ENCODE results near the gene TAS1R1. TPM values are rescaled to one million over a fixed set of nuclear protein-coding genes. Genes with fewer than 3 reads are reported as not detected.

The TAS1R1 gene
- under 1 TPM in 1 of 6 experiments, not detected in 5; 0.26 TPM for total RNA-seq
- long read RNA-seq: 0 reads

DNA sequence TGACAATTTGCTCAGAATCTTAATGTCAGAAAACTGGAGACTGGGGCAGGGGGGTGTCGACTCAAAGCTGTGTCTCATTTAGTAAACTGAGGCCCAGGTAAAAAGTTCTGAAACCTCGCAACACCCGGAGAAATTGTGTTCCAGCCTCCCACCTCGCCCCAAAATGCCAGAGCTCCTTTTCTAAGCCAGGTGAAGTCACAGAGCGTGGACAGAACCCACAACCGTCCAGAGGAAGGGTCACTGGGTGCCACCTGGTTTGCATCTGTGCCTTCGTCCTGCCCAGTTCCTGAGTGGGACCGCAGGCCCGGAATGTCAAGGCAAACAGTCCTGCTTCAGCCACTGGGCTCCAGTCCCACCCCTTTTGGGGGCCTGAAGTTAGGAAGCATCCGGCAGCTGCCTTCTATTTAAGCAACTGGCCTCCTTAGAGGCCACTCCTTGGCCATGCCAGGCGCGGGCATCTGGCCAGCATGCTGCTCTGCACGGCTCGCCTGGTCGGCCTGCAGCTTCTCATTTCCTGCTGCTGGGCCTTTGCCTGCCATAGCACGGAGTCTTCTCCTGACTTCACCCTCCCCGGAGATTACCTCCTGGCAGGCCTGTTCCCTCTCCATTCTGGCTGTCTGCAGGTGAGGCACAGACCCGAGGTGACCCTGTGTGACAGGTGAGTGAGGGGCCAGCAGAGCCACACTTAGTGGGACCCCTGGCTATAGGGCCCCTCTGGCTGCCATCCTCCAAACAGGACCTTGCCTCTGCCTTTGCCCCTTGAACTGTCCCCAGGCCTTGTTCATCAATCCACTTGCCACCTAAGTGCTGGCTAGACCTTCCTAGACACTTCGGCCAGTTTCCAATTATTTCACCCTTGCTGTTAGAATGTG, at the start of gene TAS1R1:
Gene TAS1R1, plus strand, starts transcription at position 401 of the 872 bp plus-strand sequence. Its CDS starts 67 bp downstream, at position 468.
- Histone ChIP-seq H3K27me3 (no peaks in the 10 kb centered on the region), H3K27ac (peak within 1 kb of the TSS; percentile 66 to 76 (median 67)), H3K36me3 (peaks cover 0 to 9% (median 0%) of the 10 kb centered on the region in 4 donors), H3K4me1 (peaks cover 0 to 11% (median 5%) of the 10 kb centered on the region in 4 donors), H3K9me3 (no peaks in the 10 kb centered on the region), H3K4me3 (peak within 1 kb of the TSS; percentile 92 to 98 (median 98))
- peak in 1 of 4 donors; percentile 2 for ATAC-seq
- TF ChIP-seq, protein P1, sequence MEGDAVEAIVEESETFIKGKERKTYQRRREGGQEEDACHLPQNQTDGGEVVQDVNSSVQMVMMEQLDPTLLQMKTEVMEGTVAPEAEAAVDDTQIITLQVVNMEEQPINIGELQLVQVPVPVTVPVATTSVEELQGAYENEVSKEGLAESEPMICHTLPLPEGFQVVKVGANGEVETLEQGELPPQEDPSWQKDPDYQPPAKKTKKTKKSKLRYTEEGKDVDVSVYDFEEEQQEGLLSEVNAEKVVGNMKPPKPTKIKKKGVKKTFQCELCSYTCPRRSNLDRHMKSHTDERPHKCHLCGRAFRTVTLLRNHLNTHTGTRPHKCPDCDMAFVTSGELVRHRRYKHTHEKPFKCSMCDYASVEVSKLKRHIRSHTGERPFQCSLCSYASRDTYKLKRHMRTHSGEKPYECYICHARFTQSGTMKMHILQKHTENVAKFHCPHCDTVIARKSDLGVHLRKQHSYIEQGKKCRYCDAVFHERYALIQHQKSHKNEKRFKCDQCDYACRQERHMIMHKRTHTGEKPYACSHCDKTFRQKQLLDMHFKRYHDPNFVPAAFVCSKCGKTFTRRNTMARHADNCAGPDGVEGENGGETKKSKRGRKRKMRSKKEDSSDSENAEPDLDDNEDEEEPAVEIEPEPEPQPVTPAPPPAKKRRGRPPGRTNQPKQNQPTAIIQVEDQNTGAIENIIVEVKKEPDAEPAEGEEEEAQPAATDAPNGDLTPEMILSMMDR (IDR thresholded peaks at IDR 0.05): no peak
- TF ChIP-seq POLR2A (IDR thresholded peaks at IDR 0.05): no peak
- peak in 2 of 3 donors; percentile 52 to 55 for DNase-seq
- intact Hi-C loops (cut with DNase I): no loop called here
- 75% methylated on average over 9 of the region's 19 CpGs for WGBS (ENCODE audit: insufficient coverage, low coverage, low lambda C conversion rate, missing lambda C conversion rate)

DNA sequence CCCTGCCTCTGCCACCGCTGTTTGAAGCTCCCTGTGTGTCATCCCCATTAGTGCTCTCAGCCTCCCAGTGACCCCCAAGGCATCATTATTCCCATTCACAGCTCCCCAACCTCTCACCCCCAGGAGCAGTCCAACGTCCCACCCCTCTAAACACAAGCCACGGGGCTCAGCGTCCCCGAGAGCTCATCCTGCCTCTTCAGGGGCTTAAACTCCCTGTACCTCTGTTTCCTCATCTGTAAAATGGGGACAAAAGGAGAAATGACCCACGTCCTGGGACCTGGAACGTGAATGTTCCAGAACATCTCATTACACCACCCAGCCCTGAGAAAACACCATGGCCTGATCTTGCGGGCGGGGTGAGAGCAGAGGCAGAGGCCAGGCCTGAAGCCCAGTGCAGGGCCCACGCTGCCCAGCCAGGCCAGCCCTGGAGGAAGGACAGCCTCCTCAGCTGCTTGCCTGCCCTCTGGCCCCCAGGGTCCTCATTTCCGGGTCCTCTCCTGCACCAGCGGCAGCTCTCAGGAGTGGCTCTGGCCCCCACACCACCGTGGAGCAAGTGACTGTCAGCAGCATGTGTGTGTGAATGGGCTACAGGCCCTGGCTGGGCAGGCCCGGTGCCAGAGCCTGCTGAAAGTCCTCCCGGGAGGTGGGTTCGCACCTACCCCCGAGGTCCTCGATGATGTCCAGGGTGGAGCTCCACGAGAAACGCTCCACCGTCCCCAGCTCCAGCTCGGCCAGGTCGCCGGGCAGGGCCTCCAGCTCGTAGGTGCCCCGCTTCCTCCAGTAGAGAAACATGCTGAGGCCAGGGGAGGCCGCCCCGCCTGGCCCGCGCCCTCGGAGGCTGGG, 49.5 kb upstream of the TAS1R1 start:
- intact Hi-C loops (cut with DNase I): no loop called here
- WGBS (ENCODE audit: insufficient coverage, low coverage, low lambda C conversion rate, missing lambda C conversion rate): 83% methylated on average over 12 of the region's 31 CpGs
- Histone ChIP-seq H3K36me3 (no peaks in the 10 kb centered on the region), H3K9me3 (no peaks in the 10 kb centered on the region), H3K27me3 (no peaks in the 10 kb centered on the region), H3K4me1 (no peaks in the 10 kb centered on the region), H3K4me3 (no peak overlapping the region), H3K27ac (no peak overlapping the region)
- TF ChIP-seq, protein P1 (IDR thresholded peaks at IDR 0.05): no peak
- TF ChIP-seq POLR2A (IDR thresholded peaks at IDR 0.05): no peak
- DNase-seq (peak in 1 of 3 donors; percentile 49), ATAC-seq (no peak)

GRCh38 chr1:6506210-6507036, 48.7 kb upstream of the TAS1R1 start:
- Histone ChIP-seq H3K9me3 (no peaks in the 10 kb centered on the region), H3K36me3 (no peaks in the 10 kb centered on the region), H3K27ac (no peak overlapping the region), H3K27me3 (no peaks in the 10 kb centered on the region), H3K4me3 (no peak overlapping the region), H3K4me1 (no peaks in the 10 kb centered on the region)
- 64% methylated on average over 7 of the region's 31 CpGs for whole genome bisulfite sequencing (ENCODE audit: insufficient coverage, low coverage, low lambda C conversion rate, missing lambda C conversion rate)
- TF ChIP-seq, protein P1 (IDR thresholded peaks at IDR 0.05): no peak
- TF ChIP-seq POLR2A (IDR thresholded peaks at IDR 0.05): no peak
- ATAC-seq (no peak), DNase-seq (peak in 1 of 3 donors; percentile 39)
- intact Hi-C loops (cut with DNase I): no loop called here

DNA sequence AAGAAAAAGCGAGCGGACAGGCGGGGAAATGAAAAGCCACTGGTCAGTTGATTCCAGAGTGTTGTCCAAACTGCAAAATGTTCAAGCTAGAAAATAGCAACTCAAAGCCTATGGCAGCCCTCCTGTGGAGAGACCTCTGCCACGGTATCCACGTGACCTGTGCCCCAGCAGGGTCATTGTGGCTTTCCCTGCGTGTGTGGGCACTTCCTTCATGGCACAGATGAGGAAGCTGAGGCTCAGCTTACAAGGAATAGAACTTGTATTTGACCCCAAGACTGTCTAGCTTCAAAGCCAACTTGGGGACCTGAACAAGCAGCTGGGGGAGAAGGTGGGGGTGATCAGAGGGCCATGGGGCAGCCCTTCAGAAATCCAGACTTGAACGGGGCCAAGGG, 48.1 kb upstream of the TAS1R1 start:
- WGBS (ENCODE audit: insufficient coverage, low coverage, low lambda C conversion rate, missing lambda C conversion rate): 54% methylated on average over 6 of the region's 7 CpGs
- Histone ChIP-seq H3K9me3 (no peaks in the 10 kb centered on the region), H3K27me3 (no peaks in the 10 kb centered on the region), H3K4me3 (no peak overlapping the region), H3K4me1 (no peaks in the 10 kb centered on the region), H3K36me3 (no peaks in the 10 kb centered on the region), H3K27ac (no peak overlapping the region)
- ATAC-seq: no peak
- no peak for TF ChIP-seq POLR2A (IDR thresholded peaks at IDR 0.05)
- TF ChIP-seq, protein P1 (IDR thresholded peaks at IDR 0.05): no peak
- intact Hi-C loops (cut with DNase I): no loop called here
- DNase-seq: no peak

All from right lobe of liver (tissue), 6 donors.